ENCODE measurements around the gene SYNE1. TPM values are rescaled to one million over a fixed set of nuclear protein-coding genes. Genes with fewer than 3 reads are reported as not detected.
"Not testable (repeated sequence)": the region's sequence is repeated elsewhere in the genome, so short reads cannot be mapped to it uniquely, and the experiment has no call there.

The SYNE1 gene
- total RNA-seq, 1 experiment from 2014 or later = 6.5 TPM

- TF ChIP-seq, protein P1, sequence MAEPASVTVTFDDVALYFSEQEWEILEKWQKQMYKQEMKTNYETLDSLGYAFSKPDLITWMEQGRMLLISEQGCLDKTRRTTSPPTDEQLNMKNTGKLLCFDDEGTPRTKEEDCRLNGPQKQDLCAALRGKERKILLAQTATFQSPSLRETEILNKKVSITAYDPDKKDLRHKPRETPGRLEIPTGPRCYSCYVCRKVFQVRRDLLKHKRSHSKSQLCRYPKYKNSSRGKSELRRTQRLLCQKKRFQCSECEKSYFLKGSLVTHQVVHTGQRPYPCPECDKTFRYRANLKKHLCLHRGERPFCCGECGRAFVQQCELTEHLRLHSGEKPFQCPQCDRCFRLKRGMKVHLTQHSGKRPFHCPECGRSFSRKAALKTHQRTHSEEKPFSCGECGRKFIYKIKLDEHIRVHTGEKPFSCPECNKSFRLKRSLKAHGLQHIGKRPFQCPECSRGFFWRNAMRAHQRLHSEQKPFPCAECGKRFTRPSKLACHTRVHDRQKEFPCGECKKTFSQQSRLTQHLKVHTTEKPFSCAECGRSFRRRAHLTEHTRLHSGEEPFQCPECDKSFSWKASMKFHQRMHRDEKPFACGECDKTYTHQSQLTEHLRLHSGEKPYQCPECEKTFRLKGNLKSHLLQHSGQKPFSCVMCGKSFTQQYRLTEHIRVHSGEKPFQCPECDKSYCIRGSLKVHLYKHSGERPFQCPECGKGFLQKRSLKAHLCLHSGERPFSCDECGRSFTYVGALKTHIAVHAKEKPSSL (CRISPR knock-in tag; conservative IDR thresholded peaks at IDR 0.05) = no peak
- TF ChIP-seq ZNF671 (CRISPR knock-in tag; IDR thresholded peaks at IDR 0.05) (no peak), JUN (CRISPR knock-in tag; IDR thresholded peaks at IDR 0.05) (no peak), NR2C2 (CRISPR knock-in tag; IDR thresholded peaks at IDR 0.05) (no peak), ZNF281 (CRISPR knock-in tag; IDR thresholded peaks at IDR 0.05) (no peak)
Observed at GRCh38 chr6:152531659-152532058, 105.5 kb downstream of the SYNE1 start (continued).

- ChIA-PET CTCF (no interaction called here), POLR2A (no interaction called here)
- H3K36me3 Mint-ChIP-seq = no peaks in the 10 kb centered on the region
- no peaks in the 10 kb centered on the region for H3K4me1 Mint-ChIP-seq
- no peak overlapping the region for H3K27ac Mint-ChIP-seq
- H3K4me3 Mint-ChIP-seq = no peak overlapping the region
- TF ChIP-seq NFE2L1 (CRISPR knock-in tag; IDR thresholded peaks at IDR 0.05) (no peak), NR1H2 (CRISPR knock-in tag; IDR thresholded peaks at IDR 0.05) (no peak), ELF4 (CRISPR knock-in tag; IDR thresholded peaks at IDR 0.05; ENCODE audit: low read depth) (no peak), JAZF1 (CRISPR knock-in tag; IDR thresholded peaks at IDR 0.05) (no peak), CBFB (CRISPR knock-in tag; IDR thresholded peaks at IDR 0.05; ENCODE audit: low read depth) (no peak), ZNF532 (CRISPR knock-in tag; IDR thresholded peaks at IDR 0.05; ENCODE audit: borderline replicate concordance) (no peak), NR3C1 (CRISPR knock-in tag; conservative IDR thresholded peaks at IDR 0.05; ENCODE audit: low read depth) (no peak), EMX1 (CRISPR knock-in tag; IDR thresholded peaks at IDR 0.05) (no peak)
- TF ChIP-seq, protein P2, sequence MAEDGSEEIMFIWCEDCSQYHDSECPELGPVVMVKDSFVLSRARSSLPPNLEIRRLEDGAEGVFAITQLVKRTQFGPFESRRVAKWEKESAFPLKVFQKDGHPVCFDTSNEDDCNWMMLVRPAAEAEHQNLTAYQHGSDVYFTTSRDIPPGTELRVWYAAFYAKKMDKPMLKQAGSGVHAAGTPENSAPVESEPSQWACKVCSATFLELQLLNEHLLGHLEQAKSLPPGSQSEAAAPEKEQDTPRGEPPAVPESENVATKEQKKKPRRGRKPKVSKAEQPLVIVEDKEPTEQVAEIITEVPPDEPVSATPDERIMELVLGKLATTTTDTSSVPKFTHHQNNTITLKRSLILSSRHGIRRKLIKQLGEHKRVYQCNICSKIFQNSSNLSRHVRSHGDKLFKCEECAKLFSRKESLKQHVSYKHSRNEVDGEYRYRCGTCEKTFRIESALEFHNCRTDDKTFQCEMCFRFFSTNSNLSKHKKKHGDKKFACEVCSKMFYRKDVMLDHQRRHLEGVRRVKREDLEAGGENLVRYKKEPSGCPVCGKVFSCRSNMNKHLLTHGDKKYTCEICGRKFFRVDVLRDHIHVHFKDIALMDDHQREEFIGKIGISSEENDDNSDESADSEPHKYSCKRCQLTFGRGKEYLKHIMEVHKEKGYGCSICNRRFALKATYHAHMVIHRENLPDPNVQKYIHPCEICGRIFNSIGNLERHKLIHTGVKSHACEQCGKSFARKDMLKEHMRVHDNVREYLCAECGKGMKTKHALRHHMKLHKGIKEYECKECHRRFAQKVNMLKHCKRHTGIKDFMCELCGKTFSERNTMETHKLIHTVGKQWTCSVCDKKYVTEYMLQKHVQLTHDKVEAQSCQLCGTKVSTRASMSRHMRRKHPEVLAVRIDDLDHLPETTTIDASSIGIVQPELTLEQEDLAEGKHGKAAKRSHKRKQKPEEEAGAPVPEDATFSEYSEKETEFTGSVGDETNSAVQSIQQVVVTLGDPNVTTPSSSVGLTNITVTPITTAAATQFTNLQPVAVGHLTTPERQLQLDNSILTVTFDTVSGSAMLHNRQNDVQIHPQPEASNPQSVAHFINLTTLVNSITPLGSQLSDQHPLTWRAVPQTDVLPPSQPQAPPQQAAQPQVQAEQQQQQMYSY (CRISPR knock-in tag; IDR thresholded peaks at IDR 0.05) = no peak
- TF ChIP-seq, protein P3, sequence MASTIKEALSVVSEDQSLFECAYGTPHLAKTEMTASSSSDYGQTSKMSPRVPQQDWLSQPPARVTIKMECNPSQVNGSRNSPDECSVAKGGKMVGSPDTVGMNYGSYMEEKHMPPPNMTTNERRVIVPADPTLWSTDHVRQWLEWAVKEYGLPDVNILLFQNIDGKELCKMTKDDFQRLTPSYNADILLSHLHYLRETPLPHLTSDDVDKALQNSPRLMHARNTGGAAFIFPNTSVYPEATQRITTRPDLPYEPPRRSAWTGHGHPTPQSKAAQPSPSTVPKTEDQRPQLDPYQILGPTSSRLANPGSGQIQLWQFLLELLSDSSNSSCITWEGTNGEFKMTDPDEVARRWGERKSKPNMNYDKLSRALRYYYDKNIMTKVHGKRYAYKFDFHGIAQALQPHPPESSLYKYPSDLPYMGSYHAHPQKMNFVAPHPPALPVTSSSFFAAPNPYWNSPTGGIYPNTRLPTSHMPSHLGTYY (CRISPR knock-in tag; IDR thresholded peaks at IDR 0.05) = no peak
- H3K9me3 Mint-ChIP-seq = peaks cover 18% of the 10 kb centered on the region
- DNase-seq (ENCODE audit: low spot score) (no peak), ATAC-seq (no peak)
- H3K27me3 Mint-ChIP-seq (ENCODE audit: low read depth) = no peaks in the 10 kb centered on the region
Observed at GRCh38 chr6:152529369-152529768, 107.8 kb downstream of the SYNE1 start.

DNA sequence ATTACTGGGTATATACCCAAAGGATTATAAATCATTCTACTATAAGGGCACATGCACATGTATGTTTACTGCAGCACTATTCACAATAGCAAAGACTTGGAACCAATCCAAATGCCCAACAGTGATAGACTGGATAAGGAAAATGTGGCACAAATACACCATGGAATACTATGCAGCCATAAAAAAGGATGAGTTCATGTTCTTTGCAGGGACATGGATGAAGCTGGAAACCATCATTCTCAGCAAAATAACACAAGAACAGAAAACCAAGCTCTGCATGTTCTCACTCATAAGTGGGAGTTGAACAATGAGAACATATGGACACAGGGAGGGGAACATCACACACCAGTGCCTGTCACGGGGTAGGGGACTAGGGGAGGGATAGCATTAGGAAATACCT lies 123.0 kb downstream of the SYNE1 start:
- POLR2A ChIA-PET; H3K36me3 Mint-ChIP-seq; CTCF ChIA-PET; H3K4me1 Mint-ChIP-seq; H3K9me3 Mint-ChIP-seq; H3K27me3 Mint-ChIP-seq (ENCODE audit: low read depth); H3K27ac Mint-ChIP-seq; DNase-seq (ENCODE audit: low spot score); ATAC-seq; H3K4me3 Mint-ChIP-seq: not testable (repeated sequence)

All from WTC11 (cell line).